Tibial artery (tissue), 4 donors: Measurements from ENCODE around the gene RCAN2.

Experiments
- DNase-seq, 2 donors: peaks; one replicate each; pipeline ENCODE4 v3.0.0-alpha.2; 2019
- H3K27ac ChIP-seq, 2 donors: fragments of 200-600 bp; sonication (generic) in 1 of 2; 1 replicate in 1 of 2; 2 replicates in 1 of 2; pipeline ENCODE4 v1.5.1; 2018 to 2019; ENCODE audit warnings: mild to moderate bottlenecking in 1 of 2
- H3K27me3 ChIP-seq, 2 donors: fragments of 200-600 bp; sonication (generic) in 1 of 2; one replicate each; pipeline versions ENCODE4 v1.5.1 to v1.6.0; 2016 to 2019
- H3K36me3 ChIP-seq, 3 donors: fragments of 200-600 bp; sonication (generic) in 2 of 3; one replicate each; pipeline ENCODE4 v1.5.1; 2016 to 2019; ENCODE audit warnings: mild to moderate bottlenecking in 2 of 3
- H3K4me1 ChIP-seq, 4 donors: fragments of 200-600 bp; sonication (generic) in 2 of 4; 1 replicate in 3 of 4; 2 replicates in 1 of 4; pipeline ENCODE4 v1.5.1; 2016 to 2019
- H3K4me3 ChIP-seq, 2 donors: fragments of 200-600 bp; sonication (generic) in 1 of 2; 1 replicate in 1 of 2; 2 replicates in 1 of 2; pipeline ENCODE4 v1.5.1; 2018 to 2019; ENCODE audit warnings: mild to moderate bottlenecking in 2 of 2
- H3K9me3 ChIP-seq, 3 donors: fragments of 200-600 bp; sonication (generic) in 1 of 3; one replicate each; pipeline ENCODE4 v1.5.1; 2016 to 2019
- intact Hi-C: fragments of 100-400 bp; cut with DNase I; formaldehyde crosslinking; loops from one replicate; pipeline ENCODE4 v1.15.0; 2023; ENCODE audit warnings: low total_unique reads
- TF ChIP-seq, protein P1 (sequence below), 2 experiments: fragments of 200-600 bp in 1 of 2; fragments of 450-650 bp in 1 of 2; IDR thresholded peaks; one replicate each; pipeline ENCODE4 v1.5.1; 2017 to 2019; ENCODE audit warnings: antibody characterized with exemption in 2 of 2, mild to moderate bottlenecking in 1 of 2, moderate library complexity in 1 of 2

RCAN2 gene

DNA sequence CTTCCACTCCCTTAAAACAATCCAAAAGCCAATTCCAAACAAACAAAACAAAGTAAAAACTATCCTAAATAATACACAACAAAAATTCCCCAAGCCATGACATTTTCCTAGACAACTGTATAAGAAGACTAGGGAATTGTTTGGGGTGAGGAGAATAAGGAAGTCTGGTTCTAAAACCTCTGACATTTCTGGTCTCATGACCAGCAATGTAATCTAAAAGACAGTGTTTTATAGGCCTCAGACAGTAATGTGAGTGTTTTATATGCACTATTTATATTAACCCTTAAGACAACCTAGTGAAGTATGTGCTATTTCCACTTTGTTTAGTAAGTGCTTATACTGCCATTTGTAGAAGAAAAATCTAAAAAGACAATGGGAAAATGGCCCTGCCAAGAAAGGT, 13.0 kb upstream of the RCAN2 start:
- TF ChIP-seq, protein P1, sequence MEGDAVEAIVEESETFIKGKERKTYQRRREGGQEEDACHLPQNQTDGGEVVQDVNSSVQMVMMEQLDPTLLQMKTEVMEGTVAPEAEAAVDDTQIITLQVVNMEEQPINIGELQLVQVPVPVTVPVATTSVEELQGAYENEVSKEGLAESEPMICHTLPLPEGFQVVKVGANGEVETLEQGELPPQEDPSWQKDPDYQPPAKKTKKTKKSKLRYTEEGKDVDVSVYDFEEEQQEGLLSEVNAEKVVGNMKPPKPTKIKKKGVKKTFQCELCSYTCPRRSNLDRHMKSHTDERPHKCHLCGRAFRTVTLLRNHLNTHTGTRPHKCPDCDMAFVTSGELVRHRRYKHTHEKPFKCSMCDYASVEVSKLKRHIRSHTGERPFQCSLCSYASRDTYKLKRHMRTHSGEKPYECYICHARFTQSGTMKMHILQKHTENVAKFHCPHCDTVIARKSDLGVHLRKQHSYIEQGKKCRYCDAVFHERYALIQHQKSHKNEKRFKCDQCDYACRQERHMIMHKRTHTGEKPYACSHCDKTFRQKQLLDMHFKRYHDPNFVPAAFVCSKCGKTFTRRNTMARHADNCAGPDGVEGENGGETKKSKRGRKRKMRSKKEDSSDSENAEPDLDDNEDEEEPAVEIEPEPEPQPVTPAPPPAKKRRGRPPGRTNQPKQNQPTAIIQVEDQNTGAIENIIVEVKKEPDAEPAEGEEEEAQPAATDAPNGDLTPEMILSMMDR (IDR thresholded peaks at IDR 0.05), result no peak
- H3K27ac ChIP-seq, result peak overlapping the region; percentile 73 to 83
- no peaks in the 10 kb centered on the region for H3K36me3 ChIP-seq
- DNase-seq, result no peak
- H3K27me3 ChIP-seq, result no peaks in the 10 kb centered on the region
- intact Hi-C loops, result no loop called here
- no peaks in the 10 kb centered on the region for H3K9me3 ChIP-seq
- H3K4me1 ChIP-seq, result peaks cover 0 to 100% (median 27%) of the 10 kb centered on the region in 4 donors
- H3K4me3 ChIP-seq, result no peak overlapping the region

DNA sequence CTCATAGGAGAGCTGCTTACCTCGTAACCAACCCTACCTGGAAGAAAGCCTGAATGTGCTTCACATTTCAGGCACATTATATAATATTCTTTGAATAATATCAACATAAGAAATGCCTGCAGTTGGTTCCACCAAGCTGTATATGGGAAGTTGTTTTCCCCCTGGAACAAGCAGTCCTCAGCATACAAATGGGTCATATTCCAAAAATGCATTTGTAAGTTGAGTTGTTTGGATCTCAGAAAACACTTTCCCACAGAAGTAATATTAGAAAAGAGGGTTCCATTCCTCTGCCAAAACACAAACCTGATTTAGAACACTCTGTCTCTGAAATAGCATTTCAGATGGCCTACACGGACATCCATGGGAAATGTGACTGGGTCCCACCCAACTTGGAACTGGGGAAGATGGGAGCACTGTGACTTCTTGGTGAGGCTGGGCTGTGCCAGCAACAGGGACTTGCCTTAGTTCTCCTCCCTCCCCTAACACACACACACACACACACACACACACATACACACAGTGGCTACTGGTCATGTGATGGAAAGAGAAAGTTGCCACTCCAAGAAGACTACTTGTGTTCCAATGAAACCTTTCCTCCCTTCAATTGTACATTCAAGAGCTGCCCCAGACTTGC, 11.4 kb upstream of the RCAN2 start:
- TF ChIP-seq, protein P1 (IDR thresholded peaks at IDR 0.05), result no peak
- intact Hi-C loops, result no loop called here
- H3K27ac ChIP-seq, result peak overlapping the region; percentile 73 to 83
- H3K9me3 ChIP-seq, result no peaks in the 10 kb centered on the region
- no peaks in the 10 kb centered on the region for H3K36me3 ChIP-seq
- peak; percentile 77 to 90 for DNase-seq
- H3K4me1 ChIP-seq, result peaks cover 0 to 89% (median 18%) of the 10 kb centered on the region in 4 donors
- H3K4me3 ChIP-seq, result peak overlapping the region in 1 of 2 donors; percentile 9
- H3K27me3 ChIP-seq, result no peaks in the 10 kb centered on the region

DNA sequence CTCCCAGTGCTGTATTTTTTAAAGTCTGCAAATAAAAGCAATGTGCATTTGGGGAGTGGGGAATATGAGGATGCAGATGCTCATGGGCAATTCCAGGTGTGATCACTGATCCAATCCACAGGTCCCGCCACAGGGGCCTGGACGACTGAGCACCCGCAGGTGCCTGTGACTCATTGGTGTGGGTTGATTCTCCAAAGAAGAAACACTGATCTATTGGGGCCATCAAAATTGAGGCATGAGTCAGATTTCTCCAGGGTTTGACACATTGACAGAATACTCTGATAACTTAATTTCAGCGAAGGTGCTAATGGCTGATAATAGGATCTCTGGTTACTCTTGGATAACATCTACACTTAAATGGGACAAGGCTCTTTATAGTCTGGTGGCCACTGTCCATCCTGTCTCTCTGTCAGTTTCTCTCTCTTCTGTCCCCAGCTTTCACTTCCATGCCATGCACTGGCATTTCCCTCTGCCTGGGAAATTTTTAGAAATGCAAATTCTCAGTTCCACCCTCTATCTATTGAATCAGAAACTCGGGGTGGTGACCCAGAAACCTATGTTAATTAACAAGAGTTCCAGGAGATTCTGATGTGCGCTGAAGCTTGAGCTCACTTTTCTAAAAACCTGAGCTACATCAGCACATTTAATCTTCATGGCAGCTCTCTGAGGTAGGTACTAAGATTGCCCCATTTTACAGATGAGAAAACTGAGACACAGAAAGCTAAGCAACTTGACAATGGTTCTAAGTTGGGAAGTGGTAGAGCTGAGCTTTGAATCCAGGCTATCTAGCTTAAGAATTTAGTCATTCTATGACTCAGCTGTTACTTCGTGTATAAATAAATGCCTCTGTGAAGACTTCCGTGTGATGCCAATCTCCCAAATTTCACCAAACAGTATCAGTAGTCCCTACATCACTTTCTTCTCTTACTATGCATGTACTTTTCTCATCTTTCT, 10.2 kb upstream of the RCAN2 start:
- Histone ChIP-seq H3K27ac (peak overlapping the region; percentile 73 to 83), H3K4me3 (no peak overlapping the region), H3K4me1 (peaks cover 0 to 82% (median 14%) of the 10 kb centered on the region in 4 donors), H3K27me3 (no peaks in the 10 kb centered on the region), H3K9me3 (no peaks in the 10 kb centered on the region), H3K36me3 (no peaks in the 10 kb centered on the region)
- DNase-seq, result no peak
- TF ChIP-seq, protein P1 (IDR thresholded peaks at IDR 0.05), result no peak
- intact Hi-C loops, result no loop called here

DNA sequence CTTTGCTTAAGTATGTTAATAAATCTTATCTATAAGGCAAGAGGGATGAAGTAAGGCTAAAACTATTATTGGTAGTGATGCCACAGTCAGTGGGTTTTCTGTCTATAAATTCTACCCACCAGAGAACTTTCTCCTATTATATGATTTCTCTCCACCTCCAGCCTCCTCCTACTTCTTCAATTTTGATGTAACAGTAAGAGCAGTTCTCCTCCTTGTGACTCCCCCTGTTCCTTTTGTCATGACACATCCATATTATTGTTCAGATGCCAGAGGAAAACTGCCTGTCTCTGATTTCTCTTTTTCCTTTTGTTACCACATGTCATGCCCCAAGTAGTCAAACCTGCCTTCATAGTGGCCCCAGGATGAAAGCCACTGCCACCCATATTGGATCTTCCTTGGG, 9.1 kb upstream of the RCAN2 start:
- TF ChIP-seq, protein P1 (IDR thresholded peaks at IDR 0.05), result no peak
- no peaks in the 10 kb centered on the region for H3K36me3 ChIP-seq
- H3K4me1 ChIP-seq, result peaks cover 0 to 72% (median 8%) of the 10 kb centered on the region in 4 donors
- no peak for DNase-seq
- H3K27me3 ChIP-seq, result no peaks in the 10 kb centered on the region
- intact Hi-C loops, result no loop called here
- H3K27ac ChIP-seq, result peak overlapping the region; percentile 73 to 83
- H3K4me3 ChIP-seq, result no peak overlapping the region
- no peaks in the 10 kb centered on the region for H3K9me3 ChIP-seq

DNA sequence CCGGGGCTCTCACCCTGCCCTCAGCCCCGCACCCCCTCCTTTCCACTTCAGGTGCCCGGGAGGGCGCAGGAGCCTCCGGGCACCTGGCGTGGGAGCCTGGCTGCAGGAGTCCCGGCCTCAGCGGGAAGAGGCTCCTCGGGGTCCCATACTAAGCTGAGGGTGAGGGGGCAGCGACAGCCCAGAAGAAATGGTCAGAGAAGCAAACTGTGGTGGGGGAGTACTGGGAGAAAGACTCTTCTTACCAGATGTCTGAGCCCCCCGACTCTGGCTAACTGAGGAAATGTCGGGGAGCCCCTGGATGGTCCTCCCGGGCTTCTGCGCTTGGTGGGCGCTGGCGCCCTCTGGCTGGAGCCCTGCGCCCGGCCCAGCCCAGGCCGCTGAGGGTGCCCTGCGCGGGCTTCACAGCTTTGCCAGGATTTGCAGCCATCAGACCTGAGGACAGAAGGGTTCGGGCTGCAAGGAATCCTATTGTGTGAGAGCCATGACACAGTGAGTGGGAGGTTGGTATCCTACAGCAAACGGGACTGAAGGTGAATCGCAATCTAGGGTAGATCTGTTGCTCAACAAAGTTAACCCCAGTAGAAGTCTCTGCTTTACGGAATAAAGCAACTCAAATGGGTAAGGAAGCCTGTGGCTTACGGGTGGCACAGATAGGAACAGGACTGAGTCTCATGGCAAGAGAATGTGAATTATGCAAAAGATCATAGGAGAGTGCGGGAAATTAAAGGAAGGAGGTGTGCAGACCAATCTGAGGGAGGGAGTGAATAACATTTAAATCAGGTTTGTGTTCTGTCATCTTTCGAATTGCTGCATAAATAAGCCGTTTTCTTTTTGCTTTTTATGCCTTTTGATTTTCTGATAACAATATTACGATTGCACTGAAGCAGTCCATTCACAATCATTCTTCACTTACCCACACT, 639 bp upstream of the RCAN2 start:
- Histone ChIP-seq H3K36me3 (no peaks in the 10 kb centered on the region), H3K9me3 (no peaks in the 10 kb centered on the region), H3K4me1 (peaks cover 0 to 49% (median 11%) of the 10 kb centered on the region in 4 donors), H3K27me3 (no peaks in the 10 kb centered on the region), H3K27ac (peak overlapping the region; percentile 96 to 97), H3K4me3 (peak overlapping the region; percentile 73 to 88)
- intact Hi-C loops, result loop anchor here (2.0 to 10.0 kb wide), 3 partner anchors 71 to 277 kb away; no protein-coding TSS in a partner anchor
- TF ChIP-seq, protein P1 (IDR thresholded peaks at IDR 0.05), result peak; percentile 66 to 83
- peak; percentile 44 to 84 for DNase-seq
